Lung (tissue), 12 donors: ENCODE results near the gene SCD5. TPM values are rescaled to one million over a fixed set of nuclear protein-coding genes. Genes with fewer than 3 reads are reported as not detected.

Experiments
- ATAC-seq: fragments of 200-7000 bp; cut with Tn5 transposase; one replicate; pipeline ENCODE4 v1.9.1; 2020; ENCODE audit warnings: moderate number of reproducible peaks; ENCODE audit not compliant: insufficient read depth, low FRiP score
- DNase-seq, 3 donors: peaks; one replicate each; pipeline ENCODE4 v3.0.0-alpha.2; 2013 to 2017
- H3K27ac ChIP-seq, 2 donors: one replicate each; pipeline ENCODE4 v1.5.1; 2013; ENCODE audit warnings: mild to moderate bottlenecking in 2 of 2, moderate library complexity in 2 of 2, control low read depth in 1 of 2, inconsistent platforms in 1 of 2, low read depth in 1 of 2, low read length in 1 of 2
- H3K27me3 ChIP-seq, 3 donors: one replicate each; pipeline ENCODE4 v1.5.1; 2013; ENCODE audit warnings: low read length in 2 of 3; ENCODE audit not compliant: control insufficient read depth in 3 of 3, insufficient read depth in 3 of 3
- H3K36me3 ChIP-seq, 4 donors: one replicate each; pipeline ENCODE4 v1.5.1; 2013; ENCODE audit warnings: low read length in 4 of 4, mild to moderate bottlenecking in 1 of 4, moderate library complexity in 1 of 4; ENCODE audit not compliant: control insufficient read depth in 4 of 4, insufficient read depth in 4 of 4
- H3K4me1 ChIP-seq, 5 donors: one replicate each; pipeline ENCODE4 v1.5.1; 2013; ENCODE audit warnings: low read length in 5 of 5, mild to moderate bottlenecking in 2 of 5, moderate library complexity in 1 of 5; ENCODE audit not compliant: control insufficient read depth in 5 of 5, insufficient read depth in 5 of 5
- H3K4me3 ChIP-seq: one replicate; pipeline ENCODE4 v1.5.1; 2013; ENCODE audit warnings: mild to moderate bottlenecking, control low read depth, moderate library complexity
- H3K9ac ChIP-seq, 2 donors: one replicate each; pipeline ENCODE4 v1.5.1; 2013; ENCODE audit warnings: low read length in 2 of 2, control low read depth in 1 of 2; ENCODE audit not compliant: insufficient read depth in 1 of 2
- H3K9me3 ChIP-seq, 4 donors: one replicate each; pipeline ENCODE4 v1.5.1; 2013; ENCODE audit warnings: low read length in 3 of 4, mild to moderate bottlenecking in 1 of 4, moderate library complexity in 1 of 4; ENCODE audit not compliant: control insufficient read depth in 4 of 4, insufficient read depth in 3 of 4
- WGBS, 2 donors: extraction: QIAGEN DNeasy Blood & Tissue Kit; methylation state at CpG; one replicate each; pipeline ENCODE4 v1.1.7; 2013; 5-methylcytosine and 5-hydroxymethylcytosine counted together
- polyA plus RNA-seq, 2 donors: library from polyadenylated mRNA; stranded (reverse); fragments of 200-250 nt; gene quantifications; one replicate each; pipeline ENCODE4 v1.2.1, GENCODE V29; 2013
- total RNA-seq, 2 donors: library from RNA; depleted of rRNA in 1 of 2; stranded (reverse); fragments of >200 nt in 1 of 2; gene quantifications; one replicate each; pipeline ENCODE4 v1.2.1, GENCODE V29; 2014 to 2021
- TF ChIP-seq, protein P1 (sequence below): IDR thresholded peaks from 2 replicates; pipeline ENCODE4 v1.5.1; 2012; ENCODE audit warnings: mild to moderate bottlenecking; ENCODE audit errors: control extremely low read depth, extremely low read depth
- donor health status: control.
- donor health status: control.
- donor health status: Bipolar disorder and iron deficiency.
- donor health status: healthy.
- donor health status: DM: yes; HTN: yes; CAD: no.

The SCD5 gene
- total and polyA plus RNA-seq, 4 donors: 5.0 to 22.6 (median 13.8) TPM

DNA sequence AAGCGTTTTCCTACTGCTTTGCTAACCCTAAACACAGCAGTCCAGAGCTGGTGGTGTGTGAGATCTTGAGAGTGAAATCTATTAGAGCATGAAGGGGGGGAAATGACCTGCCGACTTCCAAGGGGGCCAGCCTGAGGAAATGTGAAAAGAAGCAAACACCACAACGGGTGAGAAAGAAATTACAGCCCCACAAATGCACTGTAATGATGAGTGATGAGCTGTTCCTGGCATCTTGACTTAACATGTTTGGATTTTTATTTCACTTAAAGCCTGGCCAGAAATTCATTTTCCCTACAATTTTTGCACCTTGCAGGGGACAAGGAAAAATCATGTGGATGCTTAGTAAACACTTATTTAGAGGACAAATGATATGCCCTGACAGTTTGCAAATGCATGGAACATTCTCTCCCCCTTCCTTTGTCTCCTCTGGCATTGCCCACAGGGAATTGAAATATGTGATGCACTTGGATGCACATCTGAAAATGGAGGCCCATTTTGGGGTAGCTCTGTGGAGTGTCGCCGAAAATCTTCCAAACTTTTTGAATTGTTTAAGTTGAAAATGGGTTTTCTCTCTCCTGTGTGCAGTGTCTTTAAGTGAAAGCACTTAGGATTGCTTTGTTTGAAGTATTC is 152.5 kb downstream of the SCD5 start:
- 48 to 57% methylated on average over 5 of the region's 5 CpGs for WGBS, 2 donors
- Histone ChIP-seq H3K36me3 (peaks cover 0 to 12% (median 0%) of the 10 kb centered on the region in 4 donors), H3K4me3 (no peak overlapping the region), H3K27ac (no peak overlapping the region), H3K9me3 (no peaks in the 10 kb centered on the region), H3K9ac (peak overlapping the region in 1 of 2 donors; percentile 7), H3K4me1 (peaks cover 0 to 21% (median 16%) of the 10 kb centered on the region in 5 donors), H3K27me3 (peaks cover 0 to 3% (median 0%) of the 10 kb centered on the region in 3 donors)
- ATAC-seq (no peak), DNase-seq (peak; percentile 48 to 89 (median 82))
- TF ChIP-seq, protein P1, sequence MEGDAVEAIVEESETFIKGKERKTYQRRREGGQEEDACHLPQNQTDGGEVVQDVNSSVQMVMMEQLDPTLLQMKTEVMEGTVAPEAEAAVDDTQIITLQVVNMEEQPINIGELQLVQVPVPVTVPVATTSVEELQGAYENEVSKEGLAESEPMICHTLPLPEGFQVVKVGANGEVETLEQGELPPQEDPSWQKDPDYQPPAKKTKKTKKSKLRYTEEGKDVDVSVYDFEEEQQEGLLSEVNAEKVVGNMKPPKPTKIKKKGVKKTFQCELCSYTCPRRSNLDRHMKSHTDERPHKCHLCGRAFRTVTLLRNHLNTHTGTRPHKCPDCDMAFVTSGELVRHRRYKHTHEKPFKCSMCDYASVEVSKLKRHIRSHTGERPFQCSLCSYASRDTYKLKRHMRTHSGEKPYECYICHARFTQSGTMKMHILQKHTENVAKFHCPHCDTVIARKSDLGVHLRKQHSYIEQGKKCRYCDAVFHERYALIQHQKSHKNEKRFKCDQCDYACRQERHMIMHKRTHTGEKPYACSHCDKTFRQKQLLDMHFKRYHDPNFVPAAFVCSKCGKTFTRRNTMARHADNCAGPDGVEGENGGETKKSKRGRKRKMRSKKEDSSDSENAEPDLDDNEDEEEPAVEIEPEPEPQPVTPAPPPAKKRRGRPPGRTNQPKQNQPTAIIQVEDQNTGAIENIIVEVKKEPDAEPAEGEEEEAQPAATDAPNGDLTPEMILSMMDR: no peak

GRCh38 chr4:82644734-82645126 is 153.9 kb downstream of the SCD5 start:
- ATAC-seq: no peak
- TF ChIP-seq, protein P1: no peak
- H3K9ac ChIP-seq: no peak overlapping the region
- peaks cover 0 to 33% (median 21%) of the 10 kb centered on the region in 5 donors for H3K4me1 ChIP-seq
- WGBS, 2 donors: 63 to 73% methylated on average over 4 of the region's 4 CpGs
- no peaks in the 10 kb centered on the region for H3K9me3 ChIP-seq
- peaks cover 0 to 3% (median 0%) of the 10 kb centered on the region in 3 donors for H3K27me3 ChIP-seq
- H3K27ac ChIP-seq: no peak overlapping the region
- no peak for DNase-seq
- H3K4me3 ChIP-seq: no peak overlapping the region
- peaks cover 0 to 8% (median 0%) of the 10 kb centered on the region in 4 donors for H3K36me3 ChIP-seq

DNA sequence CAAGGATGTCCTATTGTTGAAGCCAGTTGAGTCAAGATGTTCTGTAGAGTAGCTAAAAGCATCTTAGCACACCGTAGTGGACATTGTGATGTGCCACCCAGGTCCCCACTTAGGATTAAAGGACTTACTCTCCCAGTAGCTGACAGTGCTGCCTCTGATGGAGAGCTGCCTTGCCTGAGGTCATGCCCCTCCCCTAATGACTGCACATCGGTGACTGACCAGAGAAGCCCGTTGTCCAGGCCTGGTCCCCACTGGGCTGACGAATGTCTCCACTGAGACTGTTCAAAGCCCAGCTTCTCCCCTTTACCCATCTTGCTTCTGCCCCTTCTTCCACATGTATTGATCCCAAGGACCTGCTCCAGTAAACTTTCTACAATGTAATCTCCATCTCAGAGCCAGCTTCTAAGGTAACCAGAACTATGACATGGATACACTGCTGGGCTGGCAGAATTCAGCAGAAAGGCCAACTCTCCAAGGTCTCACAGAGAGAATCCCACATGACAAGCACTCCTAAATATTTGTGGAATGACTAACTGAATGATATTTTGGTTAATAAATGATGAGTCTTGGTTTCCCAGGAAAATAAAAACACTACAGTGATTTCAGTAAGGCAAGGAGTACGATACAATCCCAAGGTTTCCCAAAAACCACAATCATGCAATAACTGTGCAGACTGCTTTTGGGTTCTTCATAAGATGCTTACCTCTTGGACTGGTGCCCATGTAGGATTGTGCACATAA is 154.4 kb downstream of the SCD5 start:
- no peak overlapping the region for H3K4me3 ChIP-seq
- H3K27ac ChIP-seq: no peak overlapping the region
- H3K27me3 ChIP-seq: peaks cover 0 to 3% (median 0%) of the 10 kb centered on the region in 3 donors
- DNase-seq (no peak), ATAC-seq (peak; percentile 8)
- H3K9me3 ChIP-seq: no peaks in the 10 kb centered on the region
- TF ChIP-seq, protein P1: no peak
- H3K36me3 ChIP-seq: peaks cover 0 to 4% (median 0%) of the 10 kb centered on the region in 4 donors
- no peak overlapping the region for H3K9ac ChIP-seq
- peaks cover 0 to 37% (median 23%) of the 10 kb centered on the region in 5 donors for H3K4me1 ChIP-seq
- WGBS, 2 donors: 93 to 94% methylated on average over 5 of the region's 5 CpGs
